T-helper 17 cell (primary cell): Measurements from ENCODE around the gene CBX1. TPM values are rescaled to one million over a fixed set of nuclear protein-coding genes. Genes with fewer than 3 reads are reported as not detected.

Experiments
- ATAC-seq: fragments of 150-1000 bp; cut with Tn5 transposase; 2 replicates; pipeline ENCODE4 v1.10.0; 2021; ENCODE audit warnings: mild to moderate bottlenecking, moderate library complexity
- DNase-seq, 3 donors: peaks; one replicate each; pipeline versions ENCODE4 v3.0.0 to v3.0.0-alpha.2; 2020 to 2021
- H3K9me3 ChIP-seq: one replicate; pipeline ENCODE4 v1.7.0; 2013; ENCODE audit warnings: low read length, mild to moderate bottlenecking; ENCODE audit not compliant: control insufficient read depth, poor library complexity, severe bottlenecking
- H3K27ac Mint-ChIP-seq: one replicate; pipeline ENCODE4 v1.8.0; 2022; ENCODE audit warnings: mild to moderate bottlenecking, moderate library complexity, mixed read lengths
- H3K27me3 Mint-ChIP-seq: one replicate; pipeline ENCODE4 v1.8.0; 2022; ENCODE audit warnings: mixed read lengths
- H3K36me3 Mint-ChIP-seq: one replicate; pipeline ENCODE4 v1.8.0; 2022; ENCODE audit warnings: low read depth, mixed read lengths
- H3K4me1 Mint-ChIP-seq: one replicate; pipeline ENCODE4 v1.8.0; 2022; ENCODE audit warnings: mild to moderate bottlenecking, mixed read lengths
- H3K4me3 Mint-ChIP-seq: one replicate; pipeline ENCODE4 v1.8.0; 2022; ENCODE audit warnings: mild to moderate bottlenecking, moderate library complexity, mixed read lengths
- total RNA-seq, 4 donors: library from RNA in 2 of 4; stranded (reverse) in 2 of 4; gene quantifications; one replicate each; pipeline ENCODE4 v1.2.3 and lab custom pipeline; 2022 to 2026

Gene CBX1
- total RNA-seq, 2 donors from 2014 or later = 12.7 to 16.9 TPM

DNA sequence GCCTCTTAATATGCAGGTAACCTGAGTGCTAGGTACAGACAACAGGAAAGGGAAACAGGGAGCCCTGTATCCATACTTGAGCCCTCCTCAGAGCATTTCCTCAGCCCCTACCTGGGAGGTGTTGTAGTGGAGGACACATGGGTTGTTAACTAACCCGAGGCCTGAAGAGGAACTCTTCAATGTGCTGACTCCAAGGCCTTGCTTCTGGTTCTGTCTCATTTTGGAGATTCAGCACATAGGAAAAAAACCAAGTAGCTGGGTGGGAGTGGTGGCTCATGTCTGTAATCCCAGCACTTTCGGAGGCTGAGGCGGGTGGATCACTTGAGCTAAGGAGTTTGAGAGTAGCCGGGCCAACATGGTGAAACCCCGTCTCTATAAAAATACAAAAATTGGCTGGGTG is 31.1 kb upstream of the CBX1 start:
- peak overlapping the region; percentile 28 for H3K4me3 Mint-ChIP-seq
- ATAC-seq (no peak), DNase-seq (no peak)
- H3K4me1 Mint-ChIP-seq = peaks cover 5% of the 10 kb centered on the region
- peak overlapping the region; percentile 70 for H3K27ac Mint-ChIP-seq
- no peaks in the 10 kb centered on the region for H3K27me3 Mint-ChIP-seq
- no peaks in the 10 kb centered on the region for H3K9me3 ChIP-seq
- H3K36me3 Mint-ChIP-seq = no peaks in the 10 kb centered on the region

DNA sequence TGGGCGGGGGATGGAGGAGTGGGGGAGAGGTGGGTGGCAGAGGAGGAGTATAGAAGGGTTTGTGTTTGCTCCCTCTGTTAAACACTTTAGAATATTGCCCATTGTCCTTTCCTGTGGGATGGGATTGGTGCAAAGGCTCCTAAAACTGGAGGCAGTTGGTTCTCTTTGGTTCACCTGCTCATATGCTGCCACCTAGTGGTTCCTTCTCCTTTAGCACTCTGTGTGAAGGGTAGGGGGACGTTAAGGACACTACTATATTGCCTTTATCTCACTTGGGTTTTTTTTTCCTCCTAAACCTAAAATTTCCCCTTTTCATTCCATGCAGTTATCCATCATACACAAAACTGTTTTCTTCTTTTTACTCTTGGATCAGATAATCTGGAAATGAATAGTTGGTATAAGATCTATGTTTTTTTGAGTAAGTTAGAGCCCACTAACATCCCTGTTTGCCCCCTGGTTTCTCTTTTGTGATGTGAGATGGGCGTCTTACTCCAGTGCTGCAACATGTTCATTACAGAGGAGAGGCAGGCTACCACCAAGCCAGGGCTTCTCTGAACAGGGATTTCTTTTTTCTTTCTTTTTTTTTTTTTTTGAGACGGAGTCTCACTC is 30.0 kb upstream of the CBX1 start:
- Mint-ChIP-seq H3K27ac (peak overlapping the region; percentile 75), H3K4me1 (peaks cover 5% of the 10 kb centered on the region), H3K4me3 (no peak overlapping the region), H3K27me3 (no peaks in the 10 kb centered on the region), H3K36me3 (no peaks in the 10 kb centered on the region)
- peak; percentile 86 for ATAC-seq
- DNase-seq = peak in 1 of 3 donors; percentile 35
- no peaks in the 10 kb centered on the region for H3K9me3 ChIP-seq

GRCh38 chr17:48129981-48130380 is 28.7 kb upstream of the CBX1 start:
- no peak for ATAC-seq
- H3K27ac Mint-ChIP-seq = peak overlapping the region; percentile 75
- no peaks in the 10 kb centered on the region for H3K27me3 Mint-ChIP-seq
- no peaks in the 10 kb centered on the region for H3K9me3 ChIP-seq
- no peaks in the 10 kb centered on the region for H3K36me3 Mint-ChIP-seq
- DNase-seq = no peak
- H3K4me1 Mint-ChIP-seq = peaks cover 5% of the 10 kb centered on the region
- no peak overlapping the region for H3K4me3 Mint-ChIP-seq

DNA sequence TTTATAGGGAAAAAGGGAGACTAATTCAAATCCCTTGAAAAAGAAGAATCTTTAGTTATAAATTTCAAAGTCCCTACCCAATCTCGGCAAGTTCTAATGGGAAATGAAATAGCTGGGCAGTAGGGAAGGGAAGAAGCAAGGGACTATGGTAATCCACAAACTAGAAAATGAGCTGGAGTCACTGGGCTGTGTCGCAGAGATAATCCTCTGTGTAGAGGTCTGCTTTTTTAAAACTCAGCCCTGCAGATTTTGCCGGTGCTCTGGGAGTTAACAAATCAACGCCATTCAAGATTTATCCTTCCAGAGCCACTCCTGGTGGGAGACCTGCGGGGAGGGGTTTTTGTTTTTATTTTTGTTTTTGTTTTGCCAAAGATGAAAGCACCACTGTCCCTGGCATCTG is 27.1 kb upstream of the CBX1 start:
- H3K4me3 Mint-ChIP-seq = no peak overlapping the region
- peaks cover 5% of the 10 kb centered on the region for H3K4me1 Mint-ChIP-seq
- H3K36me3 Mint-ChIP-seq = no peaks in the 10 kb centered on the region
- ATAC-seq (no peak), DNase-seq (no peak)
- H3K27me3 Mint-ChIP-seq = no peaks in the 10 kb centered on the region
- H3K9me3 ChIP-seq = no peaks in the 10 kb centered on the region
- H3K27ac Mint-ChIP-seq = no peak overlapping the region

GRCh38 chr17:48127371-48128051 is 26.2 kb upstream of the CBX1 start:
- H3K4me1 Mint-ChIP-seq = peaks cover 6% of the 10 kb centered on the region
- no peak overlapping the region for H3K27ac Mint-ChIP-seq
- no peaks in the 10 kb centered on the region for H3K27me3 Mint-ChIP-seq
- no peaks in the 10 kb centered on the region for H3K9me3 ChIP-seq
- H3K36me3 Mint-ChIP-seq = no peaks in the 10 kb centered on the region
- no peak for ATAC-seq
- no peak overlapping the region for H3K4me3 Mint-ChIP-seq
- no peak for DNase-seq

- Mint-ChIP-seq H3K4me1 (peaks cover 8% of the 10 kb centered on the region), H3K36me3 (no peaks in the 10 kb centered on the region), H3K27me3 (no peaks in the 10 kb centered on the region), H3K4me3 (no peak overlapping the region), H3K27ac (no peak overlapping the region)
- ATAC-seq (no peak), DNase-seq (no peak)
- no peaks in the 10 kb centered on the region for H3K9me3 ChIP-seq
These were observed 25.2 kb upstream of the CBX1 start for GRCh38 chr17:48126532-48126850.

DNA sequence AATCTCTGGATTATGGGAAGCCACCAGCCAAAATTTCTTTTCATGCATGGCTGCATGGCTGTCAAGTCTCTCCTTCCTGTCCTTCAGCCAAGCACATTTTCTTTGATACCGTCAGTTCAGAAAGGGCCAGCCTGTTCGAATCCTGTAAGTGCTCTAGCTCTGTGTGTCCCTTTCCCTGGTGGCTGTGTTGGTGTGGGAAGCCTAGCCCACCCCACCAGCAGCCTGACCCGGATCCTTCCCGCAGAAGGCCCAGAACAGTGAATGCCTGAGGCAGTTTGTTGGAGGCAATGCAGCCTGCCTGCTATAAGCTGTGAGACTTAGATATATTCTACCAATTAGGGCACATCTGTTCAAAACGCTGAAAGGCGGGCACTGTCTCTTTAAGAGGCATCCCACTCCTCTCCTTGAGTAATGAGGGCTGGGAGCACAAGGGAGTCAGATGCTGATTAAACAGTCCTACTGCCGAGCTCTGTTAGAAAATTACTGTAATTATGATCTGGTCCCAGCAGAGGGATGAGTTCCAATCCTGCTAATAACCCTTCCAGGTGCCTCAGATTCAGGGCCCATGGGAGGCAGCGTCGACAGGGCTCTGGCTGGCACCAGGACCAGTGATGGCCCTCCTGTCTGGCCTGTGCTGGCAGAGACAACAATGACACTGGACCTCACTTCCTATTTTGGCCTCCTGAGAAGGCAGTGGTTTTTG is 24.7 kb upstream of the CBX1 start:
- no peaks in the 10 kb centered on the region for H3K27me3 Mint-ChIP-seq
- no peaks in the 10 kb centered on the region for H3K36me3 Mint-ChIP-seq
- H3K4me1 Mint-ChIP-seq = peaks cover 6% of the 10 kb centered on the region
- ATAC-seq (no peak), DNase-seq (no peak)
- no peaks in the 10 kb centered on the region for H3K9me3 ChIP-seq
- no peak overlapping the region for H3K27ac Mint-ChIP-seq
- H3K4me3 Mint-ChIP-seq = no peak overlapping the region

GRCh38 chr17:48123776-48124388 is 22.6 kb upstream of the CBX1 start:
- no peaks in the 10 kb centered on the region for H3K27me3 Mint-ChIP-seq
- ATAC-seq = no peak
- H3K4me3 Mint-ChIP-seq = no peak overlapping the region
- H3K9me3 ChIP-seq = no peaks in the 10 kb centered on the region
- no peak for DNase-seq
- peaks cover 4% of the 10 kb centered on the region for H3K4me1 Mint-ChIP-seq
- no peaks in the 10 kb centered on the region for H3K36me3 Mint-ChIP-seq
- H3K27ac Mint-ChIP-seq = no peak overlapping the region

- Mint-ChIP-seq H3K4me3 (no peak overlapping the region), H3K36me3 (no peaks in the 10 kb centered on the region), H3K27me3 (no peaks in the 10 kb centered on the region), H3K27ac (peak overlapping the region; percentile 56), H3K4me1 (peaks cover 4% of the 10 kb centered on the region)
- ATAC-seq (no peak), DNase-seq (no peak)
- no peaks in the 10 kb centered on the region for H3K9me3 ChIP-seq
These were observed 21.8 kb upstream of the CBX1 start for GRCh38 chr17:48123111-48123510.

DNA sequence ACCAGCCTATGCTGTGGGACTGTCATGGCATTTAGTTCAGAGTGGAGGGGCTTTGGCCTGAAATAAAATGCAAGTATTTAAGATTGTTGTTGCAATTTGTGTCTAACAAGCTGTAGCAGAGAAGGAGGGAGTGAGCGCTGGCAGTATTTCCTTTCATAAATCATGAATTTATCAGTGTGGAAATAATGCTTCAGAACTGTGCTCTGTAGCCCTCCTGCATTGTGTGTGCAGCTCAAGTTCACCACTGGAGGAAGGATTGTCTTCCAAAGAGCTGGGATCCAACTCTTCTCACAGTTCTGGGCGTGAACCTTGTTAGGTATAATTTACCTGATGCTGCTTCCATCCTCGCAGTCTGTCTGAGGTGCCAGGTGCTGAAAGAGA is 21.4 kb upstream of the CBX1 start:
- H3K27me3 Mint-ChIP-seq = no peaks in the 10 kb centered on the region
- ATAC-seq (no peak), DNase-seq (no peak)
- H3K4me3 Mint-ChIP-seq = no peak overlapping the region
- H3K27ac Mint-ChIP-seq = peak overlapping the region; percentile 56
- no peaks in the 10 kb centered on the region for H3K9me3 ChIP-seq
- H3K4me1 Mint-ChIP-seq = peaks cover 4% of the 10 kb centered on the region
- no peaks in the 10 kb centered on the region for H3K36me3 Mint-ChIP-seq

- H3K9me3 ChIP-seq = no peaks in the 10 kb centered on the region
- H3K27me3 Mint-ChIP-seq = no peaks in the 10 kb centered on the region
- peaks cover 4% of the 10 kb centered on the region for H3K4me1 Mint-ChIP-seq
- no peaks in the 10 kb centered on the region for H3K36me3 Mint-ChIP-seq
- DNase-seq (no peak), ATAC-seq (no peak)
- no peak overlapping the region for H3K27ac Mint-ChIP-seq
- H3K4me3 Mint-ChIP-seq = no peak overlapping the region
These were observed 20.8 kb upstream of the CBX1 start for GRCh38 chr17:48121923-48122664.

DNA sequence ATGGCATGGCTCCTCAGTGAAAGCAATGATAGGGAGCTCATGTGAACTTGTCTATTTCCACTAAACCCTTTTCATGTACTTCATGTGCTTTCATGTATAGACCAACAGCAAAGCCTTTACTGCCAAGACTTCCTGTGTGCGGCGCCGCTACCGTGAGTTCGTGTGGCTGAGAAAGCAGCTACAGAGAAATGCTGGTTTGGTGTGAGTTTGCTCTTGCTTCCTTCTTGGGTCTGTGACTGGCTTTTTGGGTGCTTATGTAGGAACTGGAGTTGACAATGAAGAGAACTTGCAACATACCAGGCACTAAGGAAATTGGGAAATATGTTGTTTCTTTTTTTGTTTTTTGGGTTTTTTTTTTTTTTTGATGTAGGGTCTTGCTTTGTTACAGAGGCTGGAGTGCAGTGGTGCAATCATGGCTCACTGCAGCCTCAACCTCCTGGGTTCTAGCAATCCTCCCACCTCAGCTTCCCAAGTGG is 12.0 kb upstream of the CBX1 start:
- peak in 2 of 3 donors; percentile 12 to 22 for DNase-seq
- Mint-ChIP-seq H3K4me1 (peaks cover 37% of the 10 kb centered on the region), H3K4me3 (peak overlapping the region; percentile 39), H3K27me3 (no peaks in the 10 kb centered on the region), H3K27ac (peak overlapping the region; percentile 90), H3K36me3 (peaks cover 2% of the 10 kb centered on the region)
- ATAC-seq = peak; percentile 75
- no peaks in the 10 kb centered on the region for H3K9me3 ChIP-seq

- ATAC-seq (no peak), DNase-seq (no peak)
- Mint-ChIP-seq H3K4me1 (peaks cover 48% of the 10 kb centered on the region), H3K4me3 (no peak overlapping the region), H3K27ac (peak overlapping the region; percentile 90), H3K36me3 (peaks cover 2% of the 10 kb centered on the region), H3K27me3 (no peaks in the 10 kb centered on the region)
- no peaks in the 10 kb centered on the region for H3K9me3 ChIP-seq
These were observed 10.6 kb upstream of the CBX1 start for GRCh38 chr17:48111937-48112241.
